Measurements from ENCODE around the gene DENND5A. TPM values are rescaled to one million over a fixed set of nuclear protein-coding genes. Genes with fewer than 3 reads are reported as not detected.
A peak's percentile ranks its signal among the peaks of the same experiment; 100 is the strongest.

DENND5A gene
- total RNA-seq, 4 donors from 2014 or later: 60.0 to 199 (median 99.4) TPM

DNA sequence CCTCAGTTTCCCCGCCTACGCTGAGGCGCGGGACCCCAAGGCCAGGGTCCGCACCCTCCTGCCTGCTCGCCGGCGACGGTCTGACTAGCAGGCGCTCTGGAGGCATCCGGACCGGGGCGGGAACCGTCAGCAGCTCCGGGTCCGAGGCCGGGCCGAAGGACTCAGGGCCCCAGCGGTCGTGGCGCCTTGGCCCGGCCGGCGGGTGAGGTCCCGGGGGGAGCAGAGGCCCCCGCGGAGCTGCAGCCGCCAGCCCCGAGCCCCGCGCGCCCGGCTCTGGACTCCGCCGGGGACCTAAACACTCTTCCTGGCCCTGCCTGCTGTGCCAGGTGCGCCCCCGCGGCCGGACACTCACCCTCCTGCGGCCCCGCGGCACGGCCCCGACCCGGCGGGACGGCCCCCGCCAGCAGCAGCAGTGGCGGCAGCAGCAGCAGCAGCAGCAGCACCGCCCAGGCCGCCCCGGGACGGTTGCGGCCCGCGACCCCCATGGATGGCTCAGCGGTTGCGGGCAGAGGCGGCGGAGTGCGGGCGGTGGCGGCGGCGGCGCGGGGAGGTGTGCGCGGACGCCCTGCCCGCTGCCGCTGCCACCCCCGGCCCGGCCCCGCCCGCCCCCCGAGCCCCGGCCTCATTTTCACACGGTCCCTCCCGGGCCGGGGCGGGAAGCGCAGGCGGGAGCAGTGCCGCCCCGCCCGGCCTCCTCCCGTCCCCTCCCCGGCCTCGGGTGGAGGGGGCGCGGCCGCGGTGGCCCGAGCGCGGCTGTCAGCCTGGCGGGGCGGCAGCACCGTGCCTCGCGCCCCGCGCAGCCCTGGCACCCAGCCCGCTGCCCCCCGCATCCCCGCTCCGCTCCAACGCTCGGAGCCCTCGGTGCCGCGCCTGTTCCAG lies 173.9 kb downstream of the DENND5A start, which contains the start of gene SCUBE2:
TSS of gene SCUBE2 (minus strand) at position 556 of the 879 bp plus-strand sequence. CDS start at position 485, 71 bp downstream.
- DNase-seq: no peak
- Histone ChIP-seq H3K9me3 (no peaks in the 10 kb centered on the region), H3K36me3 (no peaks in the 10 kb centered on the region), H3K4me1 (no peaks in the 10 kb centered on the region), H3K4me3 (peak within 1 kb of the TSS; percentile 3 to 49), H3K27ac (peak within 1 kb of the TSS in 1 of 2 donors; percentile 58), H3K27me3 (peaks cover 0 to 3% of the 10 kb centered on the region in 2 donors)
- intact Hi-C loops (cut with DNase I; ENCODE audit: low total_unique reads): no loop called here
- TF ChIP-seq POLR2A (IDR thresholded peaks at IDR 0.05): no peak
- TF ChIP-seq, protein P1, sequence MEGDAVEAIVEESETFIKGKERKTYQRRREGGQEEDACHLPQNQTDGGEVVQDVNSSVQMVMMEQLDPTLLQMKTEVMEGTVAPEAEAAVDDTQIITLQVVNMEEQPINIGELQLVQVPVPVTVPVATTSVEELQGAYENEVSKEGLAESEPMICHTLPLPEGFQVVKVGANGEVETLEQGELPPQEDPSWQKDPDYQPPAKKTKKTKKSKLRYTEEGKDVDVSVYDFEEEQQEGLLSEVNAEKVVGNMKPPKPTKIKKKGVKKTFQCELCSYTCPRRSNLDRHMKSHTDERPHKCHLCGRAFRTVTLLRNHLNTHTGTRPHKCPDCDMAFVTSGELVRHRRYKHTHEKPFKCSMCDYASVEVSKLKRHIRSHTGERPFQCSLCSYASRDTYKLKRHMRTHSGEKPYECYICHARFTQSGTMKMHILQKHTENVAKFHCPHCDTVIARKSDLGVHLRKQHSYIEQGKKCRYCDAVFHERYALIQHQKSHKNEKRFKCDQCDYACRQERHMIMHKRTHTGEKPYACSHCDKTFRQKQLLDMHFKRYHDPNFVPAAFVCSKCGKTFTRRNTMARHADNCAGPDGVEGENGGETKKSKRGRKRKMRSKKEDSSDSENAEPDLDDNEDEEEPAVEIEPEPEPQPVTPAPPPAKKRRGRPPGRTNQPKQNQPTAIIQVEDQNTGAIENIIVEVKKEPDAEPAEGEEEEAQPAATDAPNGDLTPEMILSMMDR (IDR thresholded peaks at IDR 0.05): peak in 1 of 4 experiments; percentile 5

DNA sequence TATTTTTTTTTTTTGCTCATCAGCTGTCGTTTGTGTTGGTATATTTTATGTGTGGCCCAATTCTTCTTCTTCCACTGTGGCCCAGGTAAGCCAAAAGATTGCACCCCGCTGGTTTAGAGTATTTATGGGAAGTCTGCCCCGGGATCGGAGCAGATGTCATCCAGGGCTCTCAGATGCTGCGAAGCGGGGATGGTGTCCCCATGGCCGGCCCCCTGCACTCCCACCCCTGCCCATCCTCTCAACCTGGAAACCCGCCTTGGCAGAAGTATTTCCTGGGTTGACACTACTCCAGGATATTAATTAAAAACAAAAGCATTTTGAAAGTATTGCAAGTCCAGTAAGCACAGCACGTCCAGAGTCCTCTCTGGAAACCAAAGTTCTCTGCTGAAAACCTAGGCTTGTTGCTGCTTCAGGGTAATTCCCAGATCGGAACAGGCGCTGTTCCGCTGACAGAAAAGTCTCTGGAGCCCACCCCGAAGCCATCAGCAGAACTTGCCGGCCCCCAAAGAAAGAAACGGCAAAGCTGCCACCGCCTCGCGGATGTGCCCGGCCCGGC lies 174.6 kb downstream of the DENND5A start:
- TF ChIP-seq POLR2A (IDR thresholded peaks at IDR 0.05): no peak
- TF ChIP-seq, protein P1 (IDR thresholded peaks at IDR 0.05): no peak
- Histone ChIP-seq H3K4me3 (peak overlapping the region; percentile 3 to 49), H3K9me3 (no peaks in the 10 kb centered on the region), H3K36me3 (no peaks in the 10 kb centered on the region), H3K4me1 (no peaks in the 10 kb centered on the region), H3K27me3 (peaks cover 0 to 3% of the 10 kb centered on the region in 2 donors), H3K27ac (peak overlapping the region in 1 of 2 donors; percentile 58)
- DNase-seq: no peak
- intact Hi-C loops (cut with DNase I; ENCODE audit: low total_unique reads): no loop called here

DNA sequence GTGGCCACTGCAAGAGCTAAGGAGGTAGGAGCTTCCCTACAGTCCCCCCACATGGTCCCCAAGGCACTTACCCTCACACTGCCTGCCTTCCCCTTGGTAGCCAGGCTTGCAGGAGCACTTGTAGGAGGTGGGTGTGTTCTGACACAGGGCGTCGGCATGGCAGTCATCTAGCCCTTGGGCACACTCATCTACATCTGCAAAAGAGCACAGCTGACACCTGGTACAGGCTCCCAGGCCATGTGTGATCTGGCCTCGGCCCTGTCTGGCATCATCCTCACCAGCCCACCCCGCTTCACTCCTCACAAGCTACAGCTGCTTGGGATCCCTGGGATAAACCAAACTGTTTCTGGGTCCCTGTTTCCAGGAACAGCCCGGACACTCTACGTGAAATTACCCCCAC lies 175.5 kb downstream of the DENND5A start:
- Histone ChIP-seq H3K4me1 (no peaks in the 10 kb centered on the region), H3K4me3 (no peak overlapping the region), H3K36me3 (no peaks in the 10 kb centered on the region), H3K9me3 (no peaks in the 10 kb centered on the region), H3K27ac (no peak overlapping the region), H3K27me3 (peaks cover 0 to 3% of the 10 kb centered on the region in 2 donors)
- TF ChIP-seq, protein P1 (IDR thresholded peaks at IDR 0.05): no peak
- no peak for TF ChIP-seq POLR2A (IDR thresholded peaks at IDR 0.05)
- no peak for DNase-seq
- intact Hi-C loops (cut with DNase I; ENCODE audit: low total_unique reads): no loop called here

DNA sequence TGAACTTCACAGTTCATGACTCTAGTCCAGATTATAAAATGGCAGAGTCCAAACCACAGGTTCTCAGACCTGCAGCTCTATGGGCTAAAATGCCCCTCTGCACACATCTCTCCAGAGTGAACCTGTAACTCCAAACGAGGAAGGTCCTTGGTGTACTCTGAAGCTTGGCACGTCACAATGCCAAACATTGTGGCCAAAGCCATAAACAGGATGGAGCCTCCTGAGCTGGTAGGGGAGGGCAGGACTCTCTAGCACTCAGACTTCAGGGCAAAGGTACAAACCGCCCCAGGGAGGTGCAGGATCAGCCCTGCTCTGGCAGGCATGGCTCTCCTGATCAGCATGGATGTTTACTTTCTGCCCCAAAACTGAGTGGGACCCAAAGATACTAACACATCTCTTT lies 176.1 kb downstream of the DENND5A start:
- Histone ChIP-seq H3K4me1 (no peaks in the 10 kb centered on the region), H3K4me3 (no peak overlapping the region), H3K9me3 (no peaks in the 10 kb centered on the region), H3K36me3 (no peaks in the 10 kb centered on the region), H3K27me3 (peaks cover 0 to 3% of the 10 kb centered on the region in 2 donors), H3K27ac (no peak overlapping the region)
- intact Hi-C loops (cut with DNase I; ENCODE audit: low total_unique reads): no loop called here
- no peak for DNase-seq
- TF ChIP-seq POLR2A (IDR thresholded peaks at IDR 0.05): no peak
- TF ChIP-seq, protein P1 (IDR thresholded peaks at IDR 0.05): no peak

Small RNA genes lying within 50 kb of the gene (microRNA-seq; reads per million reads assigned to microRNA genes)
- not detected for gene MIR5691 (ENCODE audit: borderline microRNAs expressed, borderline replicate concordance)

Small RNA genes lying within 50 kb of the gene (small RNA-seq; reads per million reads assigned to genes)
- not detected for gene MIR5691
- gene RF00017: not detected

Other genes with a start within 250 kb of the DENND5A start
- 10 to 100 TPM in 1 of 4 donors, 1 to 10 TPM in 2, under 1 TPM in 1; 0.88 to 66.8 (median 5.9) TPM for gene SCUBE2, start 173.8 kb downstream of the DENND5A start, total RNA-seq
- 10 to 100 TPM; 16.5 to 54.8 (median 24.4) TPM for gene TMEM41B, start 49.2 kb upstream of the DENND5A start, total RNA-seq
- 100 to 1,000 TPM in 2 of 4 donors, 10 to 100 TPM in 2; 79.1 to 188 (median 140) TPM for gene IPO7, start 119.3 kb upstream of the DENND5A start, total RNA-seq
- 100 to 1,000 TPM in 1 of 4 donors, 10 to 100 TPM in 3; 41.6 to 144 (median 44.3) TPM for gene ZNF143, start 195.7 kb upstream of the DENND5A start, total RNA-seq